GM18519 (cell line): Measurements from ENCODE around the gene CCDC57.
"Not testable (repeated sequence)": the region's sequence is repeated elsewhere in the genome, so short reads cannot be mapped to it uniquely, and the experiment has no call there.

Experiments
- ATAC-seq: cut with Tn5 transposase; IDR thresholded peaks from one replicate; pipeline ENCODE4 v1.9.1; 2021; ENCODE audit warnings: mild to moderate bottlenecking, moderate library complexity; ENCODE audit not compliant: unreplicated experiment, low FRiP score

CCDC57 gene

GRCh38 chr17:82133166-82133953, 79.3 kb downstream of the CCDC57 start:
- ATAC-seq = not testable (repeated sequence)

GRCh38 chr17:82129095-82129494, 83.5 kb downstream of the CCDC57 start:
- ATAC-seq = no peak

- ATAC-seq = no peak
Observed at GRCh38 chr17:82128287-82128686, 84.4 kb downstream of the CCDC57 start.

GRCh38 chr17:82127704-82128103, 84.9 kb downstream of the CCDC57 start:
- ATAC-seq = no peak

GRCh38 chr17:82127315-82127595, 85.4 kb downstream of the CCDC57 start:
- no peak for ATAC-seq

- ATAC-seq = no peak
Observed at GRCh38 chr17:82126556-82127314, 85.9 kb downstream of the CCDC57 start.

- no peak for ATAC-seq
Observed at GRCh38 chr17:82124101-82124500, 88.5 kb downstream of the CCDC57 start.

GRCh38 chr17:82121660-82122629, 90.7 kb downstream of the CCDC57 start:
- no peak for ATAC-seq

- ATAC-seq = no peak
Observed at GRCh38 chr17:82121246-82121645, 91.4 kb downstream of the CCDC57 start.

GRCh38 chr17:82120148-82120547, 92.5 kb downstream of the CCDC57 start:
- ATAC-seq = no peak

- no peak for ATAC-seq
Observed at GRCh38 chr17:82118815-82119380, 93.7 kb downstream of the CCDC57 start.

- ATAC-seq = no peak
Observed at GRCh38 chr17:82118168-82118814, 94.4 kb downstream of the CCDC57 start.

- no peak for ATAC-seq
Observed at GRCh38 chr17:82117139-82118090, 95.2 kb downstream of the CCDC57 start.

- ATAC-seq = no peak
Observed at GRCh38 chr17:82116246-82116645, 96.4 kb downstream of the CCDC57 start.

- ATAC-seq = no peak
Observed at GRCh38 chr17:82114872-82115271, 97.8 kb downstream of the CCDC57 start.

- ATAC-seq = no peak
Observed at GRCh38 chr17:82114447-82114846, 98.2 kb downstream of the CCDC57 start.

GRCh38 chr17:82113941-82114340, 98.7 kb downstream of the CCDC57 start:
- no peak for ATAC-seq

GRCh38 chr17:82113422-82113821, 99.2 kb downstream of the CCDC57 start:
- no peak for ATAC-seq

GRCh38 chr17:82112914-82113311, 99.7 kb downstream of the CCDC57 start:
- ATAC-seq = no peak
